Chondrocyte (in vitro differentiated cells): ENCODE measurements around the gene TTLL1. TPM values are rescaled to one million over a fixed set of nuclear protein-coding genes. Genes with fewer than 3 reads are reported as not detected.

Experiments
- DNase-seq: peaks from one replicate; pipeline ENCODE4 v3.0.0; 2021; ENCODE audit warnings: mixed read lengths, low spot score
- H3K27ac Mint-ChIP-seq: one replicate; pipeline ENCODE4 v1.8.0; 2021; ENCODE audit warnings: mild to moderate bottlenecking, moderate library complexity, mixed read lengths; ENCODE audit not compliant: unreplicated experiment
- H3K27me3 Mint-ChIP-seq: 2 replicates; pipeline ENCODE4 v1.8.0; 2021; ENCODE audit warnings: low read depth, mixed read lengths
- H3K36me3 Mint-ChIP-seq: 2 replicates; pipeline ENCODE4 v1.8.0; 2021; ENCODE audit warnings: low read depth, mixed read lengths
- H3K4me1 Mint-ChIP-seq: 2 replicates; pipeline ENCODE4 v1.8.0; 2021; ENCODE audit warnings: low read depth, mild to moderate bottlenecking, mixed read lengths
- H3K4me3 Mint-ChIP-seq: one replicate; pipeline ENCODE4 v1.8.0; 2021; ENCODE audit warnings: mild to moderate bottlenecking, moderate library complexity, mixed read lengths; ENCODE audit not compliant: unreplicated experiment
- H3K9me3 Mint-ChIP-seq: 2 replicates; pipeline ENCODE4 v1.8.0; 2021; ENCODE audit warnings: low read depth, mixed read lengths
- CTCF ChIP-seq: fragments of 200-600 bp; sonication (generic); IDR thresholded peaks from 2 replicates; pipeline ENCODE4 v1.5.0; 2021; ENCODE audit warnings: antibody characterized with exemption, mild to moderate bottlenecking, moderate library complexity
- total RNA-seq: library from RNA; stranded (reverse); gene quantifications from 3 replicates; pipeline ENCODE4 v1.2.1, GENCODE V29; 2021

The TTLL1 gene
- total RNA-seq, 1 donor from 2014 or later: 18.1 TPM

GRCh38 chr22:43047605-43048004 lies 41.6 kb downstream of the TTLL1 start:
- peaks cover 17% of the 10 kb centered on the region for H3K36me3 Mint-ChIP-seq
- no peak overlapping the region for H3K4me3 Mint-ChIP-seq
- no peaks in the 10 kb centered on the region for H3K9me3 Mint-ChIP-seq
- no peaks in the 10 kb centered on the region for H3K27me3 Mint-ChIP-seq
- DNase-seq: no peak
- H3K4me1 Mint-ChIP-seq: no peaks in the 10 kb centered on the region
- TF ChIP-seq CTCF: no peak
- H3K27ac Mint-ChIP-seq: no peak overlapping the region

- H3K27ac Mint-ChIP-seq: no peak overlapping the region
- H3K27me3 Mint-ChIP-seq: no peaks in the 10 kb centered on the region
- H3K4me1 Mint-ChIP-seq: peaks cover 8% of the 10 kb centered on the region
- no peak overlapping the region for H3K4me3 Mint-ChIP-seq
- H3K36me3 Mint-ChIP-seq: peaks cover 11% of the 10 kb centered on the region
- DNase-seq: no peak
- no peak for TF ChIP-seq CTCF
- no peaks in the 10 kb centered on the region for H3K9me3 Mint-ChIP-seq
Measured at GRCh38 chr22:43044290-43044712, 44.9 kb downstream of the TTLL1 start.

- H3K9me3 Mint-ChIP-seq: no peaks in the 10 kb centered on the region
- H3K36me3 Mint-ChIP-seq: peaks cover 11% of the 10 kb centered on the region
- no peak for TF ChIP-seq CTCF
- DNase-seq: no peak
- H3K4me1 Mint-ChIP-seq: peaks cover 8% of the 10 kb centered on the region
- no peaks in the 10 kb centered on the region for H3K27me3 Mint-ChIP-seq
- no peak overlapping the region for H3K4me3 Mint-ChIP-seq
- H3K27ac Mint-ChIP-seq: no peak overlapping the region
Measured at GRCh38 chr22:43042101-43042780, 47.0 kb downstream of the TTLL1 start.

- DNase-seq: no peak
- no peak overlapping the region for H3K4me3 Mint-ChIP-seq
- H3K27ac Mint-ChIP-seq: no peak overlapping the region
- peaks cover 4% of the 10 kb centered on the region for H3K36me3 Mint-ChIP-seq
- H3K4me1 Mint-ChIP-seq: peaks cover 17% of the 10 kb centered on the region
- no peaks in the 10 kb centered on the region for H3K9me3 Mint-ChIP-seq
- H3K27me3 Mint-ChIP-seq: no peaks in the 10 kb centered on the region
- no peak for TF ChIP-seq CTCF
Measured at GRCh38 chr22:43039800-43040199, 49.4 kb downstream of the TTLL1 start.

GRCh38 chr22:43038325-43038724 lies 50.9 kb downstream of the TTLL1 start:
- no peaks in the 10 kb centered on the region for H3K9me3 Mint-ChIP-seq
- TF ChIP-seq CTCF: no peak
- no peak overlapping the region for H3K4me3 Mint-ChIP-seq
- H3K27me3 Mint-ChIP-seq: no peaks in the 10 kb centered on the region
- H3K4me1 Mint-ChIP-seq: peaks cover 22% of the 10 kb centered on the region
- DNase-seq: no peak
- no peaks in the 10 kb centered on the region for H3K36me3 Mint-ChIP-seq
- H3K27ac Mint-ChIP-seq: no peak overlapping the region
